ENCODE results near the gene RFC3.
"Not testable (repeated sequence)": the region's sequence is repeated elsewhere in the genome, so short reads cannot be mapped to it uniquely, and the experiment has no call there.

The RFC3 gene

GRCh38 chr13:33817901-33818706 lies at the start of gene RFC3:
Gene RFC3 (plus strand): TSS chr13:33818149. CDS start chr13:33818179, 30 bp downstream.
- peak; percentile 80 for DNase-seq

GRCh38 chr13:33771296-33771695 lies 46.7 kb upstream of the RFC3 start:
- DNase-seq, result no peak

GRCh38 chr13:33773790-33774462 lies 44.0 kb upstream of the RFC3 start:
- no peak for DNase-seq

GRCh38 chr13:33775339-33776108 lies 42.4 kb upstream of the RFC3 start:
- no peak for DNase-seq

GRCh38 chr13:33776239-33776881 lies 41.6 kb upstream of the RFC3 start:
- DNase-seq, result no peak

- no peak for DNase-seq
Measured at GRCh38 chr13:33782631-33783030, 35.3 kb upstream of the RFC3 start.

- DNase-seq, result not testable (repeated sequence)
Measured at GRCh38 chr13:33783212-33783611, 34.7 kb upstream of the RFC3 start.

GRCh38 chr13:33784738-33785137 lies 33.2 kb upstream of the RFC3 start:
- no peak for DNase-seq

GRCh38 chr13:33785384-33785783 lies 32.6 kb upstream of the RFC3 start:
- no peak for DNase-seq

- no peak for DNase-seq
Measured at GRCh38 chr13:33787051-33787591, 30.8 kb upstream of the RFC3 start.

GRCh38 chr13:33789066-33789606 lies 28.8 kb upstream of the RFC3 start:
- DNase-seq, result no peak

- DNase-seq, result no peak
Measured at GRCh38 chr13:33789739-33790138, 28.2 kb upstream of the RFC3 start.

GRCh38 chr13:33793726-33794125 lies 24.2 kb upstream of the RFC3 start:
- DNase-seq, result no peak

- DNase-seq, result no peak
Measured at GRCh38 chr13:33794576-33794975, 23.4 kb upstream of the RFC3 start.

- no peak for DNase-seq
Measured at GRCh38 chr13:33796095-33796494, 21.9 kb upstream of the RFC3 start.

GRCh38 chr13:33797622-33798021 lies 20.3 kb upstream of the RFC3 start:
- DNase-seq, result no peak

- DNase-seq, result no peak
Measured at GRCh38 chr13:33798023-33798422, 19.9 kb upstream of the RFC3 start.

- DNase-seq, result no peak
Measured at GRCh38 chr13:33799950-33800592, 17.9 kb upstream of the RFC3 start.

- DNase-seq, result no peak
Measured at GRCh38 chr13:33800646-33801186, 17.2 kb upstream of the RFC3 start.

- no peak for DNase-seq
Measured at GRCh38 chr13:33806470-33807248, 11.3 kb upstream of the RFC3 start.

- DNase-seq, result not testable (repeated sequence)
Measured at GRCh38 chr13:33812829-33813228, 5.1 kb upstream of the RFC3 start.

Measured in NCI-H774 (cell line).